GM12878 (cell line): ENCODE results near the gene BCAS3. TPM values are rescaled to one million over a fixed set of nuclear protein-coding genes. Genes with fewer than 3 reads are reported as not detected.

Experiments used
- ATAC-seq: fragments of 200-7000 bp; cut with Tn5 transposase; 3 replicates; pipeline ENCODE4 v1.9.1; 2020; ENCODE audit warnings: mild to moderate bottlenecking, moderate library complexity
- BruUV-seq: library from RNA; stranded (reverse); fragments of 400-500 nt; replicated peaks from 2 replicates; lab custom pipeline; 2021; lab: Mats Ljungman, UMichigan
- CTCF ChIA-PET: fragments of 300-600 bp; sonication (Branson Sonifier 250); formaldehyde crosslinking; extraction: SDS; loops from one replicate; lab custom pipeline; 2021; ENCODE audit warnings: inconsistent platforms; lab: Yijun Ruan, JAX
- POLR2A ChIA-PET: fragments of 350-600 bp; formaldehyde crosslinking; extraction: SDS; loops from one replicate; lab custom pipeline; 2021; ENCODE audit warnings: inconsistent platforms; lab: Charles Lee
- RAD21 ChIA-PET: fragments of 300-600 bp; sonication (Branson Sonifier 250); formaldehyde crosslinking; loops from one replicate; lab custom pipeline; 2023; ENCODE audit warnings: antibody characterized with exemption; ENCODE audit not compliant: unreplicated experiment; lab: Charles Lee
- SMC1A ChIA-PET: fragments of 300-600 bp; sonication (Branson Sonifier 250); formaldehyde crosslinking; loops from one replicate; lab custom pipeline; 2023; ENCODE audit not compliant: unreplicated experiment, uncharacterized antibody; lab: Charles Lee
- DNase-seq: peaks from one replicate; pipeline ENCODE4 v3.0.0-alpha.2; 2011; ENCODE audit warnings: low read depth, low spot score
- FAIRE-seq: peaks from 3 replicates; lab custom pipeline; 2011; peaks lifted over from hg19 to GRCh38; lab: Jason Lieb, UNC
- H2AFZ ChIP-seq: 2 replicates; pipeline ENCODE4 v1.6.0; 2011; ENCODE audit warnings: low read depth, low read length, control low read depth; ENCODE audit not compliant: control insufficient read depth
- H3K27ac ChIP-seq: 2 replicates; pipeline ENCODE4 v1.5.1; 2011; ENCODE audit warnings: control low read depth; ENCODE audit not compliant: control insufficient read depth, insufficient read depth
- H3K27me3 ChIP-seq, 2 experiments: replicated peaks in 1 of 2; 2 replicates each; pipeline versions ENCODE4 v1.6.0 to v1.6.1; 2011; ENCODE audit warnings: low read length in 1 of 2; ENCODE audit not compliant: control insufficient read depth in 2 of 2, insufficient read depth in 2 of 2
- H3K36me3 ChIP-seq, 2 experiments: 2 replicates each; pipeline ENCODE4 v1.5.1; 2011; ENCODE audit warnings: low read length in 1 of 2; ENCODE audit not compliant: control insufficient read depth in 2 of 2, insufficient read depth in 2 of 2
- H3K4me1 ChIP-seq: 2 replicates; pipeline ENCODE4 v1.6.1; 2011; ENCODE audit warnings: mild to moderate bottlenecking, low read length, moderate library complexity, mixed read lengths; ENCODE audit not compliant: control insufficient read depth, insufficient read depth
- H3K4me2 ChIP-seq: 2 replicates; pipeline ENCODE4 v1.6.0; 2011; ENCODE audit warnings: control low read depth; ENCODE audit not compliant: control insufficient read depth, insufficient read depth
- H3K4me3 ChIP-seq: fragments of 200-600 bp; sonication (generic); 2 replicates; pipeline ENCODE4 v1.5.1; 2016
- H3K79me2 ChIP-seq: 2 replicates; pipeline ENCODE4 v1.6.0; 2011; ENCODE audit warnings: low read length; ENCODE audit not compliant: control insufficient read depth, insufficient read depth
- H3K9ac ChIP-seq: 2 replicates; pipeline ENCODE4 v1.8.0; 2011; ENCODE audit warnings: low read length, control low read depth, mixed read lengths; ENCODE audit not compliant: control insufficient read depth, insufficient read depth
- H3K9me3 ChIP-seq: replicated peaks from 3 replicates; pipeline ENCODE4 v1.5.1; 2011; ENCODE audit warnings: mild to moderate bottlenecking, low read length; ENCODE audit not compliant: control insufficient read depth, insufficient read depth
- H4K20me1 ChIP-seq: 2 replicates; pipeline ENCODE4 v1.6.0; 2011; ENCODE audit not compliant: control insufficient read depth, insufficient read depth
- E2F4 ChIP-seq: IDR thresholded peaks from 2 replicates; pipeline ENCODE4 v1.6.1; 2012; ENCODE audit warnings: low read depth, low read length, improper control_type of control experiment
- POLR2AphosphoS5 ChIP-seq: IDR thresholded peaks from 2 replicates; pipeline ENCODE4 v1.6.1; 2011; ENCODE audit warnings: mild to moderate bottlenecking, low read length, inconsistent platforms
- RBBP5 ChIP-seq: fragments of 200-600 bp; sonication (generic); conservative IDR thresholded peaks from 2 replicates; pipeline ENCODE4 v1.6.1; 2016
- RELA ChIP-seq: fragments of 450-650 bp; IDR thresholded peaks from 2 replicates; pipeline ENCODE4 v1.8.0; 2014; ENCODE audit warnings: borderline replicate concordance; ENCODE audit not compliant: partially characterized antibody
- WGBS: methylation state at CpG from one replicate; pipeline ENCODE4 v1.1.6; 2016; ENCODE audit warnings: low lambda C conversion rate; ENCODE audit not compliant: insufficient replicate concordance, insufficient coverage; ENCODE audit errors: missing lambda C conversion rate; 5-methylcytosine and 5-hydroxymethylcytosine counted together
- in situ Hi-C: fragments of 300-500 bp; cut with MboI; formaldehyde crosslinking; loops from 9 replicates; pipeline ENCODE4 v1.14.3; 2018; ENCODE audit warnings: mixed read lengths
- intact Hi-C: fragments of 100-400 bp; cut with micrococcal nuclease; formaldehyde crosslinking; loops from one replicate; pipeline ENCODE4 v1.14.2; 2022; ENCODE audit not compliant: unreplicated experiment
- polyA plus RNA-seq, 11 experiments: library from polyadenylated mRNA; depleted of rRNA in 4 of 11; unstranded in 6 of 11; stranded (reverse) in 5 of 11; fragments of >200 nt; fragmentation: Nextera tagmentation in 4 of 11; fragmentation: Illumina TruSeq in 1 of 11; extraction: Ambion mirVana in 4 of 11; extraction: Trizol in 1 of 11; gene quantifications; 1 replicate in 1 of 11; 2 replicates in 10 of 11; pipeline versions ENCODE4 v1.2.1 to v1.2.3, GENCODE V29; 2011 to 2016; ENCODE audit warnings: inconsistent platforms in 2 of 11, missing spikeins in 2 of 11, low read depth in 1 of 11
- total RNA-seq, 4 experiments: library from RNA; depleted of rRNA in 3 of 4; stranded (reverse); fragments of >200 nt in 3 of 4; fragmentation: Illumina TruSeq in 1 of 4; extraction: Trizol in 1 of 4; gene quantifications; 2 replicates each; pipeline versions ENCODE4 v1.2.1 to v1.2.3, GENCODE V29; 2013 to 2021

Gene BCAS3
- total and polyA plus RNA-seq, 10 of the 15 experiments (the other 5 are each of a cell fraction or from before 2014, with no cell fraction given), result 2.1 to 11.0 (median 6.6) TPM

DNA sequence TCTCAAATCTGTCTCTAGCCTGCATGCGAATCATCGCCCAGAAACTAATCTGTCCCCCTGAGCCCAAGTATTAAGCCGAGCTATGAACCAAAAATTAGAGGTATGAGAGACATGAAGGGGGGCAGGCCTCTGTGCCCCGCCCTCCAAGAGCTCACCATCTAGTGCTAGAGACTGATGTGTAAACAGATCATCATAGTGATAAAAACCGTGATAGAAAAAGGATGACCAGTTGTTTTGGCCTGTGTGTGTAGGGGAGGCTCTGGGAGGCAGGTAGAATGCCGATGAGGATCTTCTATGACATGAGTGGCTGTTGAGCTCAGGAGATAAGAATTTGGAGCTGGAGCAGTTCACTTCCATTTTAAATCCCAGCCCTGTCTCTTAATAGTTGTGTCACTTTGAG lies 632.9 kb downstream of the BCAS3 start:
- Histone ChIP-seq H3K4me1 (no peaks in the 10 kb centered on the region), H3K79me2 (no peaks in the 10 kb centered on the region), H3K9me3 (no peaks in the 10 kb centered on the region), H2AFZ (no peak overlapping the region), H3K9ac (no peak overlapping the region), H3K36me3 (no peaks in the 10 kb centered on the region), H3K27me3 (no peaks in the 10 kb centered on the region; a peak in 1 of 4 replicates), H4K20me1 (no peaks in the 10 kb centered on the region), H3K4me3 (no peak overlapping the region), H3K27ac (no peak overlapping the region), H3K4me2 (no peak overlapping the region)
- no peak for TF ChIP-seq E2F4
- intact Hi-C loops, result no loop called here
- CTCF ChIA-PET, result no interaction called here
- FAIRE-seq (no peak), DNase-seq (no peak), ATAC-seq (no peak)
- in situ Hi-C loops, result no loop called here
- RAD21 ChIA-PET, result no interaction called here
- no TSS peak for BruUV-seq
- 37% methylated on average over 6 of the region's 6 CpGs for WGBS
- SMC1A ChIA-PET, result no interaction called here
- POLR2A ChIA-PET, result no interaction called here

GRCh38 chr17:61312406-61313295 lies 635.0 kb downstream of the BCAS3 start:
- no peaks in the 10 kb centered on the region for H3K79me2 ChIP-seq
- H3K9ac ChIP-seq, result no peak overlapping the region
- ATAC-seq (no peak), FAIRE-seq (no peak), DNase-seq (no peak)
- ChIA-PET POLR2A (no interaction called here), RAD21 (no interaction called here), CTCF (no interaction called here), SMC1A (no interaction called here)
- in situ Hi-C loops, result no loop called here
- no peaks in the 10 kb centered on the region for H3K36me3 ChIP-seq
- no peaks in the 10 kb centered on the region for H3K9me3 ChIP-seq
- H2AFZ ChIP-seq, result no peak overlapping the region
- no TSS peak for BruUV-seq
- intact Hi-C loops, result no loop called here
- H3K4me3 ChIP-seq, result no peak overlapping the region
- H3K4me1 ChIP-seq, result no peaks in the 10 kb centered on the region
- no peak overlapping the region for H3K27ac ChIP-seq
- 44% methylated on average over 15 of the region's 15 CpGs for WGBS
- no peaks in the 10 kb centered on the region for H3K27me3 ChIP-seq
- no peak for TF ChIP-seq POLR2AphosphoS5
- no peak for TF ChIP-seq RBBP5
- no peak for TF ChIP-seq RELA
- no peak overlapping the region for H3K4me2 ChIP-seq
- no peaks in the 10 kb centered on the region for H4K20me1 ChIP-seq
